Measurements from ENCODE around the gene B4GALT1. TPM values are rescaled to one million over a fixed set of nuclear protein-coding genes. Genes with fewer than 3 reads are reported as not detected.

The B4GALT1 gene
- total and polyA plus RNA-seq, 2 of the 8 experiments (the other 6 are each of a cell fraction or from before 2014, with no cell fraction given): 12.8 to 18.2 TPM

GRCh38 chr9:33184963-33185362 is 17.8 kb upstream of the B4GALT1 start:
- no peak overlapping the region for H3K9ac ChIP-seq (replicated peaks in 1 of 4; ENCODE audit: extremely low read depth in 1 of 4, low read depth in 3 of 4, low read length in 3 of 4)
- H3K4ac ChIP-seq (replicated peaks; ENCODE audit: insufficient read length, low read depth, low read length): no peak overlapping the region
- no peaks in the 10 kb centered on the region for H3K36me3 ChIP-seq (ENCODE audit: control insufficient read depth in 2 of 4, insufficient read depth in 4 of 4, low read length in 3 of 4)
- WGBS, 2 experiments (ENCODE audit: extremely low coverage in 1 of 2, insufficient coverage in 1 of 2, insufficient read length in 1 of 2, insufficient replicate concordance in 2 of 2, low coverage in 1 of 2, low lambda C conversion rate in 2 of 2, missing lambda C conversion rate in 1 of 2): 100% methylated on average over 2 of the region's 2 CpGs; no CpG with 5 or more reads in 1 of the 2 experiments
- H2AFZ ChIP-seq (ENCODE audit: low read length): no peak overlapping the region
- DNase-seq (ENCODE audit: low read depth in 1 of 2, low spot score in 2 of 2): no peak
- H3K23me2 ChIP-seq (ENCODE audit: low read depth, low read length): no peaks in the 10 kb centered on the region
- no peak overlapping the region for H2BK15ac ChIP-seq (ENCODE audit: low read length)
- H4K5ac ChIP-seq (ENCODE audit: insufficient read length, low read depth, low read length): no peak overlapping the region
- H3K27ac ChIP-seq (ENCODE audit: low read depth, low read length): no peak overlapping the region
- H3K14ac ChIP-seq (ENCODE audit: insufficient read length): no peak overlapping the region
- H4K91ac ChIP-seq (replicated peaks; ENCODE audit: insufficient read length, low read length): no peak overlapping the region
- no peaks in the 10 kb centered on the region for H3K4me1 ChIP-seq (replicated peaks in 1 of 4; ENCODE audit: control insufficient read depth in 3 of 4, insufficient read depth in 4 of 4, low read length in 3 of 4)
- H3K23ac ChIP-seq (ENCODE audit: insufficient read length): no peak overlapping the region
- H4K20me1 ChIP-seq (replicated peaks in 1 of 2; ENCODE audit: control insufficient read depth in 1 of 2, insufficient read depth in 2 of 2, low read length in 2 of 2): no peaks in the 10 kb centered on the region
- no peak overlapping the region for H2BK120ac ChIP-seq (replicated peaks; ENCODE audit: low read depth, low read length)
- no peak for FAIRE-seq
- H3K18ac ChIP-seq (ENCODE audit: extremely low read depth, low read length): no peak overlapping the region
- H2AK5ac ChIP-seq (ENCODE audit: low read depth, low read length): no peak overlapping the region
- no peak overlapping the region for H3K4me3 ChIP-seq (ENCODE audit: extremely low read depth in 1 of 4, insufficient read depth in 2 of 4, low read depth in 3 of 4, low read length in 4 of 4)
- no peak overlapping the region for H2BK5ac ChIP-seq (ENCODE audit: low read depth, low read length)
- H3K79me1 ChIP-seq (ENCODE audit: low read depth, low read length): no peaks in the 10 kb centered on the region
- H3K4me2 ChIP-seq (ENCODE audit: insufficient read depth in 1 of 2, low read depth in 2 of 2, low read length in 2 of 2): no peak overlapping the region
- POLR2A ChIA-PET (ENCODE audit: partially characterized antibody): interaction anchor here (1.2 to 1.7 kb wide), 2 partner anchors 109 to 160 kb away, joined by 3 to 6 read pairs; partner anchors contain the start of genes DNAJA1 and SMU1
- H3K9me3 ChIP-seq (ENCODE audit: insufficient read depth in 2 of 2, low read depth in 1 of 2, low read length in 1 of 2): no peaks in the 10 kb centered on the region
- no peaks in the 10 kb centered on the region for H3K27me3 ChIP-seq (replicated peaks in 1 of 4; ENCODE audit: control insufficient read depth in 3 of 4, extremely low read depth in 1 of 4, insufficient read depth in 3 of 4, low read length in 3 of 4)
- no peak overlapping the region for H4K8ac ChIP-seq (ENCODE audit: extremely low read depth, insufficient read depth, low read length)
- no peak overlapping the region for H2BK20ac ChIP-seq (ENCODE audit: low read length)
- CTCF ChIA-PET (ENCODE audit: partially characterized antibody): interaction anchor here (1.0 to 2.2 kb wide), 4 partner anchors 14 to 41 kb away, joined by 3 to 6 read pairs (median 4); no protein-coding TSS in a partner anchor
- no peak overlapping the region for H3K56ac ChIP-seq (replicated peaks; ENCODE audit: insufficient read length, low read depth, low read length)
- H2BK12ac ChIP-seq (ENCODE audit: low read depth, low read length): no peak overlapping the region
- no peaks in the 10 kb centered on the region for H3K79me2 ChIP-seq (ENCODE audit: control insufficient read depth in 1 of 2, insufficient read depth in 2 of 2, low read length in 2 of 2)
- TF ChIP-seq BCL11A (IDR thresholded peaks at IDR 0.05; ENCODE audit: low read depth in 2 of 2, low read length in 2 of 2) (no peak), CEBPB (IDR thresholded peaks at IDR 0.05; ENCODE audit: low read depth, low read length) (no peak), SAP30 (IDR thresholded peaks at IDR 0.05; ENCODE audit: insufficient read depth, insufficient replicate concordance, low read length) (no peak), CTCF (IDR thresholded peaks at IDR 0.05; ENCODE audit: control extremely low read depth in 1 of 3, insufficient read depth in 1 of 3, low read depth in 1 of 3, low read length in 3 of 3) (no peak), EZH2 (IDR thresholded peaks at IDR 0.05; ENCODE audit: low read depth, low read length, severe bottlenecking) (no peak), EP300 (IDR thresholded peaks at IDR 0.05; ENCODE audit: borderline replicate concordance in 1 of 2, low read depth in 2 of 2, low read length in 2 of 2) (no peak)
